Omental fat pad (tissue), 4 donors: Measurements from ENCODE around the gene RASAL2. TPM values are rescaled to one million over a fixed set of nuclear protein-coding genes. Genes with fewer than 3 reads are reported as not detected.
"Not testable (repeated sequence)": the region's sequence is repeated elsewhere in the genome, so short reads cannot be mapped to it uniquely, and the experiment has no call there.

Source experiments
- ATAC-seq: fragments of 150-250 bp; one replicate; pipeline ENCODE4 v1.9.1; 2016; ENCODE audit warnings: mild to moderate bottlenecking, moderate library complexity; ENCODE audit not compliant: low FRiP score
- DNase-seq: peaks from one replicate; pipeline ENCODE4 v3.0.0-alpha.2; 2019; ENCODE audit warnings: low spot score
- CTCF ChIP-seq, 3 donors: fragments of 450-650 bp; IDR thresholded peaks; one replicate each; pipeline ENCODE4 v1.5.1; 2016 to 2017; ENCODE audit warnings: antibody characterized with exemption in 3 of 3, mild to moderate bottlenecking in 3 of 3, moderate library complexity in 2 of 3
- total RNA-seq, 4 donors: library from RNA; depleted of rRNA; stranded (reverse); fragments of >200 nt; gene quantifications; one replicate each; pipeline ENCODE4 v1.1.0, GENCODE V29; 2016

RASAL2 gene
- total RNA-seq, 4 donors from 2014 or later: 13.5 to 52.3 (median 30.9) TPM

- TF ChIP-seq CTCF (IDR thresholded peaks at IDR 0.05): no peak
- ATAC-seq: no peak
- DNase-seq: no peak
Measured at GRCh38 chr1:178502856-178503255, 409.0 kb downstream of the RASAL2 start.

- not testable (repeated sequence) for DNase-seq, ATAC-seq
Measured at GRCh38 chr1:178503316-178503715, 409.4 kb downstream of the RASAL2 start.

- no peak for TF ChIP-seq CTCF (IDR thresholded peaks at IDR 0.05)
- DNase-seq (no peak), ATAC-seq (no peak)
Measured at GRCh38 chr1:178503849-178504248, 409.9 kb downstream of the RASAL2 start.

GRCh38 chr1:178504286-178504685 is 410.4 kb downstream of the RASAL2 start:
- ATAC-seq: no peak
- no peak for TF ChIP-seq CTCF (IDR thresholded peaks at IDR 0.05)
- no peak for DNase-seq

- no peak for ATAC-seq
Measured at GRCh38 chr1:178506177-178506576, 412.3 kb downstream of the RASAL2 start.

GRCh38 chr1:178506669-178507068 is 412.8 kb downstream of the RASAL2 start:
- ATAC-seq (no peak), DNase-seq (no peak)
- TF ChIP-seq CTCF (IDR thresholded peaks at IDR 0.05): no peak

More at GRCh38 chr1:178506177-178506576, 412.3 kb downstream of the RASAL2 start:
- no peak for TF ChIP-seq CTCF (IDR thresholded peaks at IDR 0.05)
- DNase-seq: no peak

GRCh38 chr1:178509414-178510007 is 415.6 kb downstream of the RASAL2 start:
- no peak for DNase-seq
- no peak for TF ChIP-seq CTCF (IDR thresholded peaks at IDR 0.05)
- peak; percentile 50 for ATAC-seq
